ENCODE measurements around the gene STRA6.

DNA sequence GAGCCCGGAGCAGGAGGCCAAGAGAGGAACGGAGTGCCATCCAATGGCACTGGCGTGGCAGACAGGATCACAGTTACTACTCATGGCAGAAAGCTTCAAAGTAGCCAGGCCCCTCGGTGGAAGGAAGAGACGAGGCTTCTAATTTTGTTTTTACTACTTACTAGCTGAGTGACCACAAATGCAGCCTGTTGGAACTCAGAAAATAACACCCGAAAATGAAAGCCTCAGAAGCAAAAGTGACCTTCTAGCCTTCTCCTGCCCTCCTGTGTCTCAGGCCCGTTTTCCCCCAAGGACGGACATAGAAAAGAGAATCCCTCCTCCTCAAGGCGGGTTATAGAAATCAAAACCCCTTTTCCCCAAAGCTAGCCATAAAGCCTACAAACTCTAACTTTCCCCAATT is 9.9 kb upstream of the STRA6 start:
- TF ChIP-seq POLR2A (IDR thresholded peaks at IDR 0.05) = no peak
- TF ChIP-seq, protein P1, sequence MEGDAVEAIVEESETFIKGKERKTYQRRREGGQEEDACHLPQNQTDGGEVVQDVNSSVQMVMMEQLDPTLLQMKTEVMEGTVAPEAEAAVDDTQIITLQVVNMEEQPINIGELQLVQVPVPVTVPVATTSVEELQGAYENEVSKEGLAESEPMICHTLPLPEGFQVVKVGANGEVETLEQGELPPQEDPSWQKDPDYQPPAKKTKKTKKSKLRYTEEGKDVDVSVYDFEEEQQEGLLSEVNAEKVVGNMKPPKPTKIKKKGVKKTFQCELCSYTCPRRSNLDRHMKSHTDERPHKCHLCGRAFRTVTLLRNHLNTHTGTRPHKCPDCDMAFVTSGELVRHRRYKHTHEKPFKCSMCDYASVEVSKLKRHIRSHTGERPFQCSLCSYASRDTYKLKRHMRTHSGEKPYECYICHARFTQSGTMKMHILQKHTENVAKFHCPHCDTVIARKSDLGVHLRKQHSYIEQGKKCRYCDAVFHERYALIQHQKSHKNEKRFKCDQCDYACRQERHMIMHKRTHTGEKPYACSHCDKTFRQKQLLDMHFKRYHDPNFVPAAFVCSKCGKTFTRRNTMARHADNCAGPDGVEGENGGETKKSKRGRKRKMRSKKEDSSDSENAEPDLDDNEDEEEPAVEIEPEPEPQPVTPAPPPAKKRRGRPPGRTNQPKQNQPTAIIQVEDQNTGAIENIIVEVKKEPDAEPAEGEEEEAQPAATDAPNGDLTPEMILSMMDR (IDR thresholded peaks at IDR 0.05) = no peak

Measured in thyroid gland (tissue), 4 donors.